H1 (cell line): ENCODE results near the gene FRA10AC1. TPM values are rescaled to one million over a fixed set of nuclear protein-coding genes. Genes with fewer than 3 reads are reported as not detected.

Experiments used
- CTCF ChIA-PET: fragments of 300-600 bp; sonication (Branson Sonifier 250); formaldehyde crosslinking; loops from one replicate; lab custom pipeline; 2021; ENCODE audit not compliant: partially characterized antibody; lab: Charles Lee
- POLR2A ChIA-PET: fragments of 300-600 bp; sonication (Branson Sonifier 250); formaldehyde crosslinking; loops from one replicate; lab custom pipeline; 2021; ENCODE audit warnings: inconsistent platforms; ENCODE audit not compliant: partially characterized antibody; lab: Charles Lee
- DNase-seq, 2 experiments: peaks; one replicate each; pipeline versions ENCODE4 v3.0.0 to v3.0.0-alpha.2; 2010 to 2022; ENCODE audit warnings: low spot score in 2 of 2, low read depth in 1 of 2, mixed read lengths in 1 of 2
- FAIRE-seq: peaks from 2 replicates; lab custom pipeline; 2011; peaks lifted over from hg19 to GRCh38; lab: Jason Lieb, UNC
- H2AFZ ChIP-seq: 2 replicates; pipeline ENCODE4 v1.8.1; 2012; ENCODE audit warnings: low read length, inconsistent platforms
- H2AK5ac ChIP-seq: 2 replicates; pipeline ENCODE4 v1.6.1; 2013; ENCODE audit warnings: low read depth, low read length
- H2BK120ac ChIP-seq: replicated peaks from 2 replicates; pipeline ENCODE3; 2013; ENCODE audit warnings: low read depth, low read length, inconsistent platforms
- H2BK12ac ChIP-seq: 2 replicates; pipeline ENCODE4 v1.6.1; 2013; ENCODE audit warnings: low read depth, low read length
- H2BK15ac ChIP-seq: 2 replicates; pipeline ENCODE4 v1.6.1; 2013; ENCODE audit warnings: low read length
- H2BK20ac ChIP-seq: 2 replicates; pipeline ENCODE4 v1.6.1; 2013; ENCODE audit warnings: low read length
- H2BK5ac ChIP-seq: 2 replicates; pipeline ENCODE4 v1.6.1; 2013; ENCODE audit warnings: low read depth, low read length
- H3K14ac ChIP-seq: 2 replicates; pipeline ENCODE4 v1.6.1; 2013; ENCODE audit warnings: inconsistent platforms; ENCODE audit not compliant: insufficient read length
- H3K18ac ChIP-seq: 2 replicates; pipeline ENCODE4 v1.6.1; 2013; ENCODE audit warnings: low read length; ENCODE audit errors: extremely low read depth
- H3K23ac ChIP-seq: 2 replicates; pipeline ENCODE4 v1.6.1; 2013; ENCODE audit warnings: inconsistent platforms; ENCODE audit not compliant: insufficient read length
- H3K23me2 ChIP-seq: 2 replicates; pipeline ENCODE4 v1.6.1; 2013; ENCODE audit warnings: low read depth, low read length
- H3K27ac ChIP-seq: 2 replicates; pipeline ENCODE4 v1.6.1; 2011; ENCODE audit warnings: low read depth, low read length, inconsistent platforms
- H3K27me3 ChIP-seq, 4 experiments: replicated peaks in 1 of 4; 1 replicate in 1 of 4; 2 replicates in 3 of 4; pipeline versions ENCODE4 v1.6.1 to v1.8.1; 2011 to 2013; ENCODE audit warnings: low read length in 3 of 4, mild to moderate bottlenecking in 3 of 4, inconsistent platforms in 2 of 4, mixed read lengths in 2 of 4, moderate library complexity in 1 of 4; ENCODE audit not compliant: control insufficient read depth in 3 of 4, insufficient read depth in 3 of 4; ENCODE audit errors: extremely low read depth in 1 of 4
- H3K36me3 ChIP-seq, 4 experiments: 2 replicates each; pipeline versions ENCODE4 v1.6.1 to v1.8.1; 2011 to 2013; ENCODE audit warnings: mild to moderate bottlenecking in 4 of 4, low read length in 3 of 4, moderate library complexity in 2 of 4, control low read depth in 1 of 4, inconsistent platforms in 1 of 4; ENCODE audit not compliant: insufficient read depth in 4 of 4, control insufficient read depth in 2 of 4
- H3K4ac ChIP-seq: replicated peaks from 2 replicates; pipeline ENCODE3; 2013; ENCODE audit warnings: low read length, low read depth, mixed read lengths, inconsistent platforms; ENCODE audit not compliant: insufficient read length
- H3K4me1 ChIP-seq, 4 experiments: replicated peaks in 1 of 4; 1 replicate in 1 of 4; 2 replicates in 3 of 4; pipeline versions ENCODE4 v1.6.1 to v1.8.1; 2011 to 2013; ENCODE audit warnings: low read length in 3 of 4, inconsistent platforms in 2 of 4, mixed read lengths in 1 of 4; ENCODE audit not compliant: insufficient read depth in 4 of 4, control insufficient read depth in 3 of 4
- H3K4me2 ChIP-seq, 2 experiments: 2 replicates each; pipeline versions ENCODE4 v1.6.1 to v1.8.1; 2011 to 2013; ENCODE audit warnings: low read depth in 2 of 2, low read length in 2 of 2, control low read depth in 1 of 2, inconsistent platforms in 1 of 2, mild to moderate bottlenecking in 1 of 2; ENCODE audit not compliant: insufficient read depth in 1 of 2
- H3K4me3 ChIP-seq, 4 experiments: fragments of 200-600, 300-600 bp in 1 of 4; sonication (generic), shearing (Covaris generic), sonication (Bioruptor Twin) in 1 of 4; 2 replicates each; pipeline versions ENCODE4 v1.5.1 to v1.8.1; 2011 to 2016; ENCODE audit warnings: low read length in 4 of 4, low read depth in 3 of 4, control low read depth in 2 of 4, inconsistent platforms in 2 of 4, mild to moderate bottlenecking in 2 of 4, mixed read lengths in 1 of 4, moderate library complexity in 1 of 4; ENCODE audit not compliant: insufficient read depth in 2 of 4; ENCODE audit errors: extremely low read depth in 1 of 4
- H3K56ac ChIP-seq: replicated peaks from 2 replicates; pipeline ENCODE3; 2013; ENCODE audit warnings: low read depth, mild to moderate bottlenecking, mixed read lengths, low read length, inconsistent platforms; ENCODE audit not compliant: insufficient read length
- H3K79me1 ChIP-seq: 2 replicates; pipeline ENCODE4 v1.6.1; 2013; ENCODE audit warnings: low read depth, low read length, control low read depth
- H3K79me2 ChIP-seq, 2 experiments: 2 replicates each; pipeline versions ENCODE4 v1.6.1 to v1.8.1; 2012 to 2013; ENCODE audit warnings: low read length in 2 of 2, mild to moderate bottlenecking in 2 of 2, inconsistent platforms in 1 of 2; ENCODE audit not compliant: insufficient read depth in 2 of 2, control insufficient read depth in 1 of 2
- H3K9ac ChIP-seq, 4 experiments: replicated peaks in 1 of 4; 1 replicate in 1 of 4; 2 replicates in 3 of 4; pipeline versions ENCODE4 v1.6.1 to v1.8.1; 2011 to 2013; ENCODE audit warnings: low read depth in 3 of 4, low read length in 3 of 4, control low read depth in 2 of 4, mild to moderate bottlenecking in 2 of 4, moderate library complexity in 2 of 4, inconsistent platforms in 1 of 4; ENCODE audit errors: extremely low read depth in 1 of 4
- H3K9me3 ChIP-seq, 2 experiments: 2 replicates each; pipeline versions ENCODE4 v1.6.1 to v1.8.1; 2012 to 2013; ENCODE audit warnings: mild to moderate bottlenecking in 2 of 2, moderate library complexity in 2 of 2, control low read depth in 1 of 2, inconsistent platforms in 1 of 2, low read depth in 1 of 2, low read length in 1 of 2, mixed read lengths in 1 of 2; ENCODE audit not compliant: insufficient read depth in 2 of 2
- H4K20me1 ChIP-seq, 2 experiments: replicated peaks in 1 of 2; 2 replicates each; pipeline versions ENCODE3 to v1.8.1; 2011 to 2013; ENCODE audit warnings: inconsistent platforms in 2 of 2, low read length in 2 of 2, mild to moderate bottlenecking in 1 of 2; ENCODE audit not compliant: insufficient read depth in 2 of 2, control insufficient read depth in 1 of 2
- H4K5ac ChIP-seq: 2 replicates; pipeline ENCODE4 v1.6.1; 2013; ENCODE audit warnings: low read length, low read depth, mixed read lengths, inconsistent platforms; ENCODE audit not compliant: insufficient read length
- H4K8ac ChIP-seq: 2 replicates; pipeline ENCODE4 v1.8.0; 2013; ENCODE audit warnings: mild to moderate bottlenecking, moderate library complexity, low read length, inconsistent platforms; ENCODE audit not compliant: insufficient read depth; ENCODE audit errors: extremely low read depth
- H4K91ac ChIP-seq: replicated peaks from 2 replicates; pipeline ENCODE3; 2013; ENCODE audit warnings: low read length, mixed read lengths, inconsistent platforms; ENCODE audit not compliant: insufficient read length
- ATF2 ChIP-seq: IDR thresholded peaks from 2 replicates; pipeline ENCODE4 v1.6.1; 2012; ENCODE audit warnings: low read length, inconsistent platforms
- ATF3 ChIP-seq: IDR thresholded peaks from 2 replicates; pipeline ENCODE4 v1.6.1; 2011; ENCODE audit warnings: low read depth, mild to moderate bottlenecking, low read length; ENCODE audit not compliant: insufficient read depth
- BCL11A ChIP-seq, 2 experiments: IDR thresholded peaks; one replicate each; pipeline ENCODE4 v1.6.1; 2011; ENCODE audit warnings: low read depth in 2 of 2, low read length in 2 of 2, mild to moderate bottlenecking in 2 of 2
- CHD2 ChIP-seq: IDR thresholded peaks from 2 replicates; pipeline ENCODE4 v1.6.1; 2012; ENCODE audit warnings: low read length, improper control_type of control experiment
- MAX ChIP-seq: IDR thresholded peaks from 2 replicates; pipeline ENCODE4 v1.6.1; 2012; ENCODE audit warnings: inconsistent platforms
- POLR2AphosphoS5 ChIP-seq: IDR thresholded peaks from 2 replicates; pipeline ENCODE4 v1.6.1; 2011; ENCODE audit warnings: low read depth, low read length
- RBBP5 ChIP-seq: IDR thresholded peaks from 2 replicates; pipeline ENCODE4 v1.7.1; 2012; ENCODE audit warnings: low read depth, mild to moderate bottlenecking, inconsistent platforms, low read length, moderate library complexity, borderline replicate concordance
- SAP30 ChIP-seq: fragments of 300-600 bp; sonication (generic); IDR thresholded peaks from 2 replicates; pipeline ENCODE4 v1.7.1; 2012; ENCODE audit warnings: low read length, moderate library complexity, mild to moderate bottlenecking, inconsistent platforms; ENCODE audit not compliant: insufficient read depth, insufficient replicate concordance
- SP2 ChIP-seq: IDR thresholded peaks from 2 replicates; pipeline ENCODE4 v1.6.1; 2012; ENCODE audit warnings: mild to moderate bottlenecking, low read length, inconsistent platforms
- SP4 ChIP-seq: IDR thresholded peaks from 2 replicates; pipeline ENCODE4 v1.6.1; 2012; ENCODE audit warnings: low read length, inconsistent platforms
- SRF ChIP-seq: IDR thresholded peaks from 2 replicates; pipeline ENCODE4 v1.6.1; 2011; ENCODE audit warnings: mild to moderate bottlenecking, low read depth, low read length, moderate library complexity
- TAF1 ChIP-seq: IDR thresholded peaks from 2 replicates; pipeline ENCODE4 v1.6.1; 2011; ENCODE audit warnings: mild to moderate bottlenecking, low read depth, low read length
- YY1 ChIP-seq: IDR thresholded peaks from 2 replicates; pipeline ENCODE4 v1.6.1; 2011; ENCODE audit warnings: low read depth, mild to moderate bottlenecking, low read length
- ZNF274 ChIP-seq: IDR thresholded peaks from 2 replicates; pipeline ENCODE4 v1.7.0; 2012; ENCODE audit warnings: low read length, borderline replicate concordance; ENCODE audit errors: extremely low read depth
- polyA plus RNA-seq, 7 experiments: library from polyadenylated mRNA; depleted of rRNA in 3 of 7; stranded (reverse) in 5 of 7; unstranded in 2 of 7; fragments of >200 nt in 5 of 7; fragments of 200-250 nt in 2 of 7; gene quantifications; 1 replicate in 5 of 7; 2 replicates in 1 of 7; 4 replicates in 1 of 7; pipeline versions ENCODE4 v1.2.1 to v1.2.3, GENCODE V29; 2011 to 2013; ENCODE audit warnings: missing spikeins in 2 of 7, mixed read lengths in 2 of 7
- total RNA-seq: library from RNA; stranded (reverse); fragmentation: NEBNext Ultra II Directional; extraction: Animal tissue kit (Norgen Biotek cat#: 25700); gene quantifications from 2 replicates; pipeline ENCODE4 v1.2.1, GENCODE V29; 2021

The FRA10AC1 gene
- total and polyA plus RNA-seq, 2 of the 8 experiments (the other 6 are each of a cell fraction or from before 2014, with no cell fraction given) = 4.4 to 13.5 TPM

- Histone ChIP-seq H2BK120ac (no peak overlapping the region), H3K4me1 (peaks cover 0 to 10% (median 2%) of the 10 kb centered on the region in 4 experiments; a peak in 3 of 7 replicates), H3K4me3 (no peak overlapping the region), H2AK5ac (no peak overlapping the region), H3K79me2 (no peaks in the 10 kb centered on the region), H2BK15ac (no peak overlapping the region), H3K9ac (no peak overlapping the region), H2AFZ (peak overlapping the region; percentile 8; the same call in 1 of the 2 replicates), H3K56ac (no peak overlapping the region), H3K23me2 (no peaks in the 10 kb centered on the region), H3K18ac (no peak overlapping the region), H4K8ac (no peak overlapping the region), H2BK12ac (no peak overlapping the region), H3K79me1 (no peaks in the 10 kb centered on the region), H3K4me2 (no peak overlapping the region), H3K27ac (no peak overlapping the region), H2BK5ac (no peak overlapping the region), H4K5ac (no peak overlapping the region), H2BK20ac (no peak overlapping the region), H3K14ac (no peak overlapping the region), H3K27me3 (peaks cover 0 to 1% (median 0%) of the 10 kb centered on the region in 4 experiments; a peak in 1 of 7 replicates), H3K9me3 (no peaks in the 10 kb centered on the region), H4K91ac (no peak overlapping the region), H4K20me1 (no peaks in the 10 kb centered on the region), H3K4ac (no peak overlapping the region), H3K36me3 (no peaks in the 10 kb centered on the region), H3K23ac (no peak overlapping the region)
- ChIA-PET CTCF (interaction anchor here (0.7 to 2.4 kb wide), 5 partner anchors 21 to 168 kb away, joined by 3 to 8 read pairs (median 3); no protein-coding TSS in a partner anchor), POLR2A (no interaction called here)
- DNase-seq = no peak
- FAIRE-seq = no peak
- no peak for TF ChIP-seq ATF3
- TF ChIP-seq CHD2 = no peak
- TF ChIP-seq YY1 = no peak
- no peak for TF ChIP-seq POLR2AphosphoS5
- TF ChIP-seq SP4 = no peak
- no peak for TF ChIP-seq TAF1
- no peak for TF ChIP-seq MAX
- no peak for TF ChIP-seq ZNF274
- TF ChIP-seq ATF2 = no peak
- no peak for TF ChIP-seq BCL11A (IDR thresholded peaks at IDR 0.05; ENCODE audit: low read depth in 2 of 2, low read length in 2 of 2)
- TF ChIP-seq SRF = no peak
- TF ChIP-seq RBBP5 = no peak
- no peak for TF ChIP-seq SP2
- no peak for TF ChIP-seq SAP30
Observed at GRCh38 chr10:93722550-93722949, 20.2 kb upstream of the FRA10AC1 start.
